Endothelial cell of umbilical vein (primary cell): ENCODE results near the gene RELN. TPM values are rescaled to one million over a fixed set of nuclear protein-coding genes. Genes with fewer than 3 reads are reported as not detected.

Source experiments
- BruUV-seq: library from RNA; stranded (reverse); fragments of 400-500 nt; replicated peaks from 2 replicates; lab custom pipeline; 2021; lab: Mats Ljungman, UMichigan
- CTCF ChIA-PET: fragments of 300-600, 350-600 bp; sonication (Branson Sonifier 250); formaldehyde crosslinking; loops from one replicate; lab custom pipeline; 2021; ENCODE audit warnings: antibody characterized with exemption, inconsistent platforms; lab: Charles Lee
- POLR2A ChIA-PET: fragments of 300-600, 350-600 bp; sonication (Branson Sonifier 250); formaldehyde crosslinking; loops from one replicate; lab custom pipeline; 2021; ENCODE audit warnings: antibody characterized with exemption, inconsistent platforms; lab: Charles Lee
- DNase-seq: peaks from one replicate; pipeline ENCODE4 v3.0.0-alpha.2; 2011; ENCODE audit warnings: low read depth, low spot score
- FAIRE-seq: peaks from 2 replicates; lab custom pipeline; 2011; peaks lifted over from hg19 to GRCh38; lab: Jason Lieb, UNC
- H2AFZ ChIP-seq: 2 replicates; pipeline ENCODE4 v1.6.0; 2012; ENCODE audit warnings: low read depth, low read length, control low read depth, inconsistent platforms
- H3K27ac ChIP-seq: 2 replicates; pipeline ENCODE4 v1.5.1; 2011; ENCODE audit warnings: low read depth, mild to moderate bottlenecking, control low read depth, low read length, moderate library complexity; ENCODE audit not compliant: insufficient read depth
- H3K27me3 ChIP-seq, 2 experiments: 2 replicates each; pipeline versions ENCODE4 v1.6.0 to v1.6.1; 2011; ENCODE audit warnings: low read length in 2 of 2, mixed read lengths in 1 of 2; ENCODE audit not compliant: control insufficient read depth in 2 of 2, insufficient read depth in 2 of 2
- H3K36me3 ChIP-seq, 2 experiments: 2 replicates in 1 of 2; 3 replicates in 1 of 2; pipeline ENCODE4 v1.5.1; 2011; ENCODE audit warnings: low read length in 2 of 2, mild to moderate bottlenecking in 1 of 2, moderate library complexity in 1 of 2; ENCODE audit not compliant: control insufficient read depth in 2 of 2, insufficient read depth in 2 of 2; ENCODE audit errors: extremely low read depth in 1 of 2
- H3K4me1 ChIP-seq: 3 replicates; pipeline ENCODE4 v1.5.1; 2011; ENCODE audit warnings: mild to moderate bottlenecking, low read length; ENCODE audit not compliant: control insufficient read depth, insufficient read depth; ENCODE audit errors: extremely low read depth
- H3K4me2 ChIP-seq: 2 replicates; pipeline ENCODE4 v1.6.1; 2011; ENCODE audit warnings: low read length, control low read depth, mixed read lengths; ENCODE audit not compliant: insufficient read depth
- H3K4me3 ChIP-seq, 3 experiments: fragments of 200-600 bp in 1 of 3; sonication (generic), shearing (Covaris generic) in 1 of 3; replicated peaks in 1 of 3; 2 replicates each; pipeline ENCODE4 v1.5.1; 2011 to 2016; ENCODE audit warnings: control low read depth in 3 of 3, low read length in 3 of 3, mild to moderate bottlenecking in 2 of 3, inconsistent platforms in 1 of 3, low read depth in 1 of 3, moderate library complexity in 1 of 3; ENCODE audit not compliant: insufficient read depth in 1 of 3
- H3K79me2 ChIP-seq: 2 replicates; pipeline ENCODE4 v1.6.0; 2012; ENCODE audit warnings: low read length, inconsistent platforms; ENCODE audit not compliant: control insufficient read depth, insufficient read depth
- H3K9ac ChIP-seq: replicated peaks from 2 replicates; pipeline ENCODE3; 2011; ENCODE audit warnings: low read length, control low read depth; ENCODE audit not compliant: insufficient read depth; ENCODE audit errors: extremely low read depth
- H3K9me1 ChIP-seq: replicated peaks from 3 replicates; pipeline ENCODE4 v1.6.0; 2011; ENCODE audit warnings: mild to moderate bottlenecking, low read length; ENCODE audit not compliant: control insufficient read depth, insufficient read depth; ENCODE audit errors: extremely low read depth
- H3K9me3 ChIP-seq: replicated peaks from 2 replicates; pipeline ENCODE4 v1.5.1; 2012; ENCODE audit warnings: low read length, inconsistent platforms; ENCODE audit not compliant: control insufficient read depth, insufficient read depth
- H4K20me1 ChIP-seq: replicated peaks from 2 replicates; pipeline ENCODE3; 2011; ENCODE audit warnings: mild to moderate bottlenecking, low read length; ENCODE audit not compliant: control insufficient read depth, insufficient read depth; ENCODE audit errors: extremely low read depth
- CTCF ChIP-seq, 2 donors: IDR thresholded peaks; 1 replicate in 1 of 2; 2 replicates in 1 of 2; pipeline ENCODE4 v1.5.1; 2011; ENCODE audit warnings: low read length in 2 of 2, mild to moderate bottlenecking in 2 of 2, moderate library complexity in 2 of 2, control low read depth in 1 of 2, inconsistent platforms in 1 of 2, low read depth in 1 of 2; ENCODE audit not compliant: insufficient read depth in 1 of 2; ENCODE audit errors: extremely low read depth in 1 of 2
- EZH2 ChIP-seq: IDR thresholded peaks from 2 replicates; pipeline ENCODE4 v1.6.1; 2012; ENCODE audit warnings: borderline replicate concordance, low read depth, mild to moderate bottlenecking, moderate library complexity, low read length, inconsistent platforms; ENCODE audit not compliant: severe bottlenecking
- FOS ChIP-seq: IDR thresholded peaks from 2 replicates; pipeline ENCODE4 v1.6.1; 2011; ENCODE audit warnings: mild to moderate bottlenecking, low read length, moderate library complexity, borderline replicate concordance; ENCODE audit not compliant: insufficient read depth
- GATA2 ChIP-seq: IDR thresholded peaks from 2 replicates; pipeline ENCODE4 v1.7.0; 2011; ENCODE audit warnings: low read depth, mild to moderate bottlenecking, moderate library complexity, mixed read lengths, low read length; ENCODE audit not compliant: insufficient read length, insufficient read depth
- JUN ChIP-seq: IDR thresholded peaks from 2 replicates; pipeline ENCODE4 v1.6.1; 2011; ENCODE audit warnings: borderline replicate concordance, low read depth; ENCODE audit not compliant: insufficient read length, insufficient read depth
- MAX ChIP-seq: IDR thresholded peaks from 2 replicates; pipeline ENCODE4 v1.6.1; 2011; ENCODE audit not compliant: insufficient read depth, insufficient read length
- MYC ChIP-seq: IDR thresholded peaks from one replicate; pipeline ENCODE4 v1.6.1; 2011; ENCODE audit warnings: mild to moderate bottlenecking, low read depth, low read length
- POLR2A ChIP-seq: IDR thresholded peaks from 2 replicates; pipeline ENCODE4 v1.6.1; 2012; ENCODE audit warnings: low read depth, mild to moderate bottlenecking, control low read depth, low read length
- POLR2AphosphoS5 ChIP-seq: IDR thresholded peaks from 2 replicates; pipeline ENCODE4 v1.6.1; 2012; ENCODE audit warnings: low read depth, mild to moderate bottlenecking, control low read depth, low read length, moderate library complexity; ENCODE audit not compliant: insufficient read depth
- dilution Hi-C: fragments of 300-500 bp; cut with MboI; formaldehyde crosslinking; loops from one replicate; pipeline ENCODE4 v1.15.0; 2019; ENCODE audit warnings: low sequenced_read_pairs; ENCODE audit not compliant: extremely low pct_ligation_motif_present
- intact Hi-C: fragments of 100-400 bp; cut with micrococcal nuclease; formaldehyde crosslinking; loops from one replicate; pipeline ENCODE4 v1.10.0; 2022
- polyA plus RNA-seq, 4 experiments: library from polyadenylated mRNA; depleted of rRNA in 3 of 4; stranded (reverse) in 3 of 4; unstranded in 1 of 4; fragments of >200 nt; gene quantifications; 2 replicates each; pipeline versions ENCODE4 v1.2.1 to v1.2.3, GENCODE V29; 2011 to 2012; ENCODE audit warnings: missing spikeins in 1 of 4
- total RNA-seq: library from RNA; stranded (reverse); gene quantifications from 2 replicates; pipeline ENCODE4 v1.2.3, GENCODE V29; 2021

The RELN gene
- total and polyA plus RNA-seq, 2 donors (not counting 3 experiments of a cell fraction or from before 2014, with no cell fraction given) = 0.15 to 0.22 TPM

- no peaks in the 10 kb centered on the region for H3K4me1 ChIP-seq
- H4K20me1 ChIP-seq = no peaks in the 10 kb centered on the region
- DNase-seq = no peak
- no peaks in the 10 kb centered on the region for H3K9me1 ChIP-seq
- H2AFZ ChIP-seq = no peak overlapping the region
- ChIA-PET CTCF (no interaction called here), POLR2A (no interaction called here)
- TF ChIP-seq GATA2 (no peak), MYC (no peak), CTCF (IDR thresholded peaks at IDR 0.05; ENCODE audit: extremely low read depth in 1 of 2, insufficient read depth in 1 of 2, low read depth in 1 of 2, low read length in 2 of 2) (no peak), FOS (no peak), POLR2A (no peak), POLR2AphosphoS5 (no peak), JUN (no peak), EZH2 (no peak), MAX (no peak)
- no peak overlapping the region for H3K4me3 ChIP-seq
- FAIRE-seq = no peak
- H3K9ac ChIP-seq = no peak overlapping the region
- dilution Hi-C loops (no loop called here), intact Hi-C loops (no loop called here)
- no peaks in the 10 kb centered on the region for H3K79me2 ChIP-seq
- H3K4me2 ChIP-seq = no peak overlapping the region
- no peaks in the 10 kb centered on the region for H3K36me3 ChIP-seq
- no peak overlapping the region for H3K27ac ChIP-seq
- H3K9me3 ChIP-seq = no peaks in the 10 kb centered on the region
- no TSS peak for BruUV-seq
- H3K27me3 ChIP-seq = no peaks in the 10 kb centered on the region
These were observed 134.8 kb downstream of the RELN start for GRCh38 chr7:103854611-103855010.
